ENCODE data around the gene PAQR5. TPM values are rescaled to one million over a fixed set of nuclear protein-coding genes. Genes with fewer than 3 reads are reported as not detected.

The PAQR5 gene
- total RNA-seq, 1 experiment from 2014 or later = 34.0 TPM

- no peaks in the 10 kb centered on the region for H3K9me3 ChIP-seq (ENCODE audit: control insufficient read depth in 1 of 2, insufficient read depth in 1 of 2, low read depth in 1 of 2, low read length in 2 of 2)
- ChIA-PET CTCF (interaction anchor here (1.1 kb wide), 1 partner anchor 10 kb away, joined by 3 read pairs; no protein-coding TSS in a partner anchor), POLR2A (interaction anchor here (0.6 to 1.1 kb wide), 2 partner anchors 10 to 700 kb away, joined by 4 read pairs; no protein-coding TSS in a partner anchor), RAD21 (ENCODE audit: low non-redundant PET in 1 of 2, low total read pairs in 2 of 2, uncharacterized antibody in 2 of 2, unreplicated experiment in 2 of 2) (no interaction called here)
- BruUV-seq (replicated peaks) = no TSS peak
- no peaks in the 10 kb centered on the region for H3K27me3 ChIP-seq (ENCODE audit: insufficient read depth, low read length)
- no peaks in the 10 kb centered on the region for H3K9me2 ChIP-seq (ENCODE audit: insufficient read depth)
- H3K27ac ChIP-seq (ENCODE audit: low read depth, low read length) = no peak overlapping the region
- no peak overlapping the region for H3K4me3 ChIP-seq (replicated peaks in 1 of 2; ENCODE audit: low read depth in 1 of 2, low read length in 2 of 2)
- H4K20me1 ChIP-seq (ENCODE audit: insufficient read depth) = peaks cover 34% of the 10 kb centered on the region; the same call in 1 of the 2 replicates
- intact Hi-C loops (cut with micrococcal nuclease) = no loop called here
- DNase-seq (ENCODE audit: low read depth, low spot score) (no peak), ATAC-seq (peak; percentile 6; the same call in 1 of the 2 replicates)
- H3K4me2 ChIP-seq (ENCODE audit: low read length) = no peak overlapping the region
- H3K9ac ChIP-seq (ENCODE audit: low read length) = no peak overlapping the region
- H3K36me3 ChIP-seq (ENCODE audit: control insufficient read depth in 1 of 2, insufficient read depth in 2 of 2, low read length in 2 of 2) = peaks cover 27 to 41% of the 10 kb centered on the region in 2 experiments
- TF ChIP-seq ELF1 (IDR thresholded peaks at IDR 0.05; ENCODE audit: borderline replicate concordance, low read depth) = no peak
- TF ChIP-seq POLR2A (IDR thresholded peaks at IDR 0.05; ENCODE audit: borderline replicate concordance, extremely low read depth, insufficient read depth, insufficient read length) = peak; percentile 37
- peak; percentile 41 for TF ChIP-seq POLR2AphosphoS5 (IDR thresholded peaks at IDR 0.05; ENCODE audit: low read depth, low read length)
- no peak overlapping the region for H2AFZ ChIP-seq (ENCODE audit: low read depth, low read length, poor library complexity, severe bottlenecking)
- peaks cover 34% of the 10 kb centered on the region for H3K79me2 ChIP-seq (ENCODE audit: insufficient read depth, low read length)
- peaks cover 9 to 20% of the 10 kb centered on the region in 2 experiments; a peak in 3 of 4 replicates for H3K4me1 ChIP-seq (ENCODE audit: control insufficient read depth in 1 of 2, insufficient read depth in 2 of 2, low read length in 2 of 2)
These were observed 157.8 kb downstream of the PAQR5 start for GRCh38 chr15:69456208-69457166.

Other genes with a start within 250 kb of the PAQR5 start
- gene GLCE, start 138.3 kb upstream of the PAQR5 start, total RNA-seq (2021; ENCODE audit: unreplicated experiment) = 22.2 TPM
- 83.7 TPM for gene KIF23, start 115.4 kb downstream of the PAQR5 start, total RNA-seq (2021; ENCODE audit: unreplicated experiment)
- 3,138 TPM for gene RPLP1, start 153.9 kb downstream of the PAQR5 start, total RNA-seq (2021; ENCODE audit: unreplicated experiment)

Data from HCT116 (cell line).